ENCODE data around the gene TRIM26.

- TF ChIP-seq POLR2A (IDR thresholded peaks at IDR 0.05) (no peak), CTCF (IDR thresholded peaks at IDR 0.05) (no peak)
Measured at GRCh38 chr6:30260036-30260504, 46.9 kb upstream of the TRIM26 start.

Data from lower leg skin (tissue), 3 donors.